Measurements from ENCODE around the gene CELF1. TPM values are rescaled to one million over a fixed set of nuclear protein-coding genes. Genes with fewer than 3 reads are reported as not detected.

The CELF1 gene
- total and polyA plus RNA-seq, 2 of the 4 experiments (the other 2 are of a cell fraction): 63.3 to 135 TPM

DNA sequence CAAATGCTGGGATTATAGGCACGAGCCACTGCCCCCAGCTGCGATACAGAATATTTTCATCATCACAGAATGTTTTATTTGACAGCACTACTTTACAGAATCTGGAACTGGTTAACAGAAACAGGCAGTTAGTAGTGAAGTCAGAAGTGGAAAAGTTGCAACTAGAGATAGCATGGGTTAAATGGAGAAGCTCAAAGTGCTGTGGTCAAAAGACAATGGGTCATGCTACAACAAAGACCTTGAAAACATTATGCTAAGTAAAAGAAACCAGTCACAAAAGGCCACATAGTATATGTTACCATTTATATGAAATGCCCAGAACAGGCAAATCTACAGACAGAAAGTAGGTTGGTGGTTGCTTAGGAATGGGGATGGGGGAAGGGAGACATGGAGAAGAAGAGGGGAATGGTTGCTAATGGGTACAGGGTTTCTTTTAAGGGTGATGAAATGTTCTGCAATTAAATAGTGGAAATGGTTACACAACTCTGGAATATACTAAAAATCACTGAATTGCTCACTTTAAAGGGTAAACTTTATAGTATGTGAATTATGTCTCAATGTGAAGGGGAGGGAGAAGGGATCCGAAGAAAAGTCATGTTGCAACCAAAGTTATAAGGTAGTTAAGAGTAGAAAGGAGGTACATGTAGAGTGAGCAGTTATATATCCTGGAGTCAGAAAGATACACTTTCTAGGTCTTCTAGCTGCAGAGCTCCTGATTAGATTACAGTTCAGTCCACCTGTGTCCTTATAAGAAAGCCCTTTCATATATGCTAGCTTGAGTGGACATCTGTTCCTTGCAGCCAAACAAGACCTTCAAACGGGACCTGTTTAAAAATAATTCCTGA, 57.7 kb downstream of the CELF1 start:
- H4K5ac ChIP-seq (ENCODE audit: low read depth, low read length): no peak overlapping the region; the same call in 1 of the 2 replicates
- no peak overlapping the region for H2BK15ac ChIP-seq (ENCODE audit: low read depth, low read length)
- H3K36me3 ChIP-seq (ENCODE audit: control insufficient read depth, insufficient read depth, low read length): peaks cover 10% of the 10 kb centered on the region
- no peak overlapping the region for H2AFZ ChIP-seq (replicated peaks; ENCODE audit: low read length, poor library complexity)
- H3K4me3 ChIP-seq (ENCODE audit: insufficient read depth, low read depth, low read length): no peak overlapping the region
- no peak overlapping the region for H3K56ac ChIP-seq (ENCODE audit: extremely low read depth, insufficient read depth, low read length)
- no peak for TF ChIP-seq ELK1 (IDR thresholded peaks at IDR 0.05; ENCODE audit: borderline replicate concordance, low read depth, low read length)
- TF ChIP-seq NFE2L2 (IDR thresholded peaks at IDR 0.05; ENCODE audit: low read depth, low read length): no peak
- TF ChIP-seq CHD1 (IDR thresholded peaks at IDR 0.05; ENCODE audit: low read depth, low read length): no peak
- TF ChIP-seq RCOR1 (IDR thresholded peaks at IDR 0.05; ENCODE audit: insufficient replicate concordance, low read length): no peak
- TF ChIP-seq CEBPB (IDR thresholded peaks at IDR 0.05; ENCODE audit: low read depth, low read length): peak; percentile 88
- no peak for TF ChIP-seq CTCF (conservative IDR thresholded peaks at IDR 0.05; ENCODE audit: low read depth, low read length)
- H3K27ac ChIP-seq (ENCODE audit: insufficient read depth, low read length): peak overlapping the region; percentile 65; the same call in 1 of the 2 replicates
- H3K18ac ChIP-seq (ENCODE audit: low read depth, low read length): no peak overlapping the region; the same call in 1 of the 2 replicates
- H3K9ac ChIP-seq (ENCODE audit: low read depth, low read length): peak overlapping the region; percentile 44; the same call in 1 of the 2 replicates
- in situ Hi-C loops (cut with MboI; ENCODE audit: low sequenced_read_pairs): no loop called here
- peak; percentile 60 for DNase-seq
- peak overlapping the region; percentile 36; the same call in 1 of the 2 replicates for H3K23ac ChIP-seq (ENCODE audit: low read depth, low read length)
- dilution Hi-C loops (cut with HindIII; ENCODE audit: low sequenced_read_pairs, unreplicated experiment): no loop called here
- peak overlapping the region; percentile 60; the same call in 1 of the 2 replicates for H3K14ac ChIP-seq (replicated peaks; ENCODE audit: low read depth, low read length)
- 0 out of 2 replicates have a peak overlapping the region, but pooled peaks have one; percentile 23 for H2AK5ac ChIP-seq (ENCODE audit: low read depth, low read length)
- H3K9me3 ChIP-seq (ENCODE audit: control insufficient read depth, insufficient read depth, low read length): no peaks in the 10 kb centered on the region
- H4K20me1 ChIP-seq (ENCODE audit: insufficient read depth, low read length): peaks cover 45% of the 10 kb centered on the region
- H2AK9ac ChIP-seq (replicated peaks; ENCODE audit: low read depth, low read length, poor library complexity): no peak overlapping the region
- peaks cover 64 to 83% of the 10 kb centered on the region in 2 experiments for H3K79me1 ChIP-seq (ENCODE audit: low read depth in 1 of 2, low read length in 2 of 2)
- H3K9me1 ChIP-seq (ENCODE audit: insufficient read depth, low read length): peaks cover 17% of the 10 kb centered on the region; the same call in 1 of the 2 replicates
- H2BK20ac ChIP-seq (ENCODE audit: low read depth, low read length): peak overlapping the region; percentile 20; the same call in 1 of the 2 replicates
- POLR2A ChIA-PET (ENCODE audit: unreplicated experiment): interaction anchor here (0.7 kb wide), 1 partner anchor 15 kb away, joined by 3 read pairs; no protein-coding TSS in a partner anchor
- BruUV-seq (replicated peaks): no TSS peak
- CTCF ChIA-PET: interaction anchor here (0.6 kb wide), 1 partner anchor 23 kb away, joined by 3 read pairs; no protein-coding TSS in a partner anchor
- peak overlapping the region; percentile 41; the same call in 1 of the 2 replicates for H3K4ac ChIP-seq (ENCODE audit: low read depth, low read length)
- peak overlapping the region; percentile 11; the same call in 1 of the 2 replicates for H2BK120ac ChIP-seq (ENCODE audit: low read depth, low read length)
- ATAC-seq (ENCODE audit: low read depth): peak; percentile 64
- peak overlapping the region; percentile 32 for H2BK5ac ChIP-seq (ENCODE audit: low read depth, low read length, poor library complexity, severe bottlenecking)
- peak overlapping the region; percentile 52 for H3K4me2 ChIP-seq (ENCODE audit: low read depth, low read length)
- no peaks in the 10 kb centered on the region for H3K27me3 ChIP-seq (ENCODE audit: control insufficient read depth, insufficient read depth, low read length)
- 70% methylated on average over 1 of the region's 4 CpGs; no CpG with 5 or more reads in 1 of the 2 experiments for WGBS, 2 experiments (ENCODE audit: extremely low coverage in 2 of 2, insufficient read length in 1 of 2)
- intact Hi-C loops (cut with micrococcal nuclease): no loop called here
- peak overlapping the region; percentile 52; the same call in 1 of the 2 replicates for H4K91ac ChIP-seq (ENCODE audit: insufficient read depth, low read depth, low read length)
- peak overlapping the region in 1 of 2 experiments; percentile 56; a peak in 2 of 4 replicates for H4K8ac ChIP-seq (ENCODE audit: low read depth in 2 of 2, low read length in 2 of 2)
- H3K4me1 ChIP-seq (ENCODE audit: control insufficient read depth, insufficient read depth, low read length): peaks cover 9% of the 10 kb centered on the region

Data from IMR-90 (cell line).